WI38 (cell line): ENCODE measurements around the gene RASSF4.

ENCODE experiments used
- H3K4me3 ChIP-seq: 2 replicates; pipeline ENCODE4 v1.5.1; 2011; ENCODE audit warnings: low read depth, mild to moderate bottlenecking, control low read depth, low read length
- TF ChIP-seq, protein P1 (sequence below): IDR thresholded peaks from 2 replicates; pipeline ENCODE4 v1.5.1; 2012; ENCODE audit warnings: low read depth, mild to moderate bottlenecking, control low read depth, low read length

RASSF4 gene

DNA sequence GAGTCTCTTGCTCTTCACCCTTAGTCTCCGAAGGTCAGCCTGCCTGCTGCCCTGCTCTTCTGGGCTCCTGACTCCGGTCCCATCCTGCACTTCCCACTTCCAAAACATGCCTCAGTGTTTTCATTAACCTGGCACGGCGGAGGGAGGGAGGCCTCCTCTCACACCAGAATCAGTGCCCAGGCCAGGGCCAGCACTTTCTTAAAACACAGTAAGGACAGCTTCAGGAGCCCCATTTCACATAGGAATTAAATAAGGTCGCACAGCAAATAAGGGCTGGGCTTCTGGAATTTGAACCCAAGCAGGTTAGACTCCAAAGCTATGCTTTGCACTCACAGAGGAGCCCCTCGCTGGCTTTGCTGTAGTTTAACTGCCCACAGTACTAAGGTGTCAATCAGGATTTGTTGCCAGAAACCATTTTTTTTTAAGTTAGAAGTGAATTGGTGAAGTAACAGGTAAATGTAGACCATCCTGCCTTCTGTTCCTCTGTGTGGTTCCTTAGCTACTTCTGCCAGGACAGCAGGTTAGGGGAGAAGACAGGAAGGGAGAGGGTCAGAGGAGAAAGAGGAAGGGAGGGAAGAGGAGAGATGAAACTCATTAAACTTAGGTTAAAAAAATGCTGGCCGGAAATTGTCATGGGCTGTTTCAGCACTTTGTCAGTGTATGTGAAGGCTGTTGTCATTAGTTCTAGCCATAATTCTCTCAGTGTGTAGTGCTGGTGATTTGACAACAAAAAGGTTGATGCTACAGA is 1.1 kb downstream of the RASSF4 start:
- H3K4me3 ChIP-seq = no peak overlapping the region
- TF ChIP-seq, protein P1, sequence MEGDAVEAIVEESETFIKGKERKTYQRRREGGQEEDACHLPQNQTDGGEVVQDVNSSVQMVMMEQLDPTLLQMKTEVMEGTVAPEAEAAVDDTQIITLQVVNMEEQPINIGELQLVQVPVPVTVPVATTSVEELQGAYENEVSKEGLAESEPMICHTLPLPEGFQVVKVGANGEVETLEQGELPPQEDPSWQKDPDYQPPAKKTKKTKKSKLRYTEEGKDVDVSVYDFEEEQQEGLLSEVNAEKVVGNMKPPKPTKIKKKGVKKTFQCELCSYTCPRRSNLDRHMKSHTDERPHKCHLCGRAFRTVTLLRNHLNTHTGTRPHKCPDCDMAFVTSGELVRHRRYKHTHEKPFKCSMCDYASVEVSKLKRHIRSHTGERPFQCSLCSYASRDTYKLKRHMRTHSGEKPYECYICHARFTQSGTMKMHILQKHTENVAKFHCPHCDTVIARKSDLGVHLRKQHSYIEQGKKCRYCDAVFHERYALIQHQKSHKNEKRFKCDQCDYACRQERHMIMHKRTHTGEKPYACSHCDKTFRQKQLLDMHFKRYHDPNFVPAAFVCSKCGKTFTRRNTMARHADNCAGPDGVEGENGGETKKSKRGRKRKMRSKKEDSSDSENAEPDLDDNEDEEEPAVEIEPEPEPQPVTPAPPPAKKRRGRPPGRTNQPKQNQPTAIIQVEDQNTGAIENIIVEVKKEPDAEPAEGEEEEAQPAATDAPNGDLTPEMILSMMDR = no peak

DNA sequence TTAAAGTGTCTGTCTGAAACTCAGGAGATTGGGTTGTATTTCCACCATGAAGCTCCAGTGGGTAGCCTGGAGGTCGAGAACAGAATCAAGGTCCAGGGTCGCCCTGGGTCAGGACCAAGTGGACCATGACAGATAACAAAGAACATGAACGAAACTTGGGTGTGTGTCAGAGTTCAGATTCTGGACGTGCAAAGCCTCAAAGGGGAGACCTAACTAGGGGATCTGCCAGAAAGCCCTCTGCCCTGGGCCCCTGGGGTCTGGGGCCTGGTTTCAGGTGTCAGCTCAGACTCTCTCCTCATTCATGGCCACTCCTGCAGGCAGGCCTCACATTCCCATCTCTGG is 1.6 kb downstream of the RASSF4 start:
- no peak overlapping the region for H3K4me3 ChIP-seq

DNA sequence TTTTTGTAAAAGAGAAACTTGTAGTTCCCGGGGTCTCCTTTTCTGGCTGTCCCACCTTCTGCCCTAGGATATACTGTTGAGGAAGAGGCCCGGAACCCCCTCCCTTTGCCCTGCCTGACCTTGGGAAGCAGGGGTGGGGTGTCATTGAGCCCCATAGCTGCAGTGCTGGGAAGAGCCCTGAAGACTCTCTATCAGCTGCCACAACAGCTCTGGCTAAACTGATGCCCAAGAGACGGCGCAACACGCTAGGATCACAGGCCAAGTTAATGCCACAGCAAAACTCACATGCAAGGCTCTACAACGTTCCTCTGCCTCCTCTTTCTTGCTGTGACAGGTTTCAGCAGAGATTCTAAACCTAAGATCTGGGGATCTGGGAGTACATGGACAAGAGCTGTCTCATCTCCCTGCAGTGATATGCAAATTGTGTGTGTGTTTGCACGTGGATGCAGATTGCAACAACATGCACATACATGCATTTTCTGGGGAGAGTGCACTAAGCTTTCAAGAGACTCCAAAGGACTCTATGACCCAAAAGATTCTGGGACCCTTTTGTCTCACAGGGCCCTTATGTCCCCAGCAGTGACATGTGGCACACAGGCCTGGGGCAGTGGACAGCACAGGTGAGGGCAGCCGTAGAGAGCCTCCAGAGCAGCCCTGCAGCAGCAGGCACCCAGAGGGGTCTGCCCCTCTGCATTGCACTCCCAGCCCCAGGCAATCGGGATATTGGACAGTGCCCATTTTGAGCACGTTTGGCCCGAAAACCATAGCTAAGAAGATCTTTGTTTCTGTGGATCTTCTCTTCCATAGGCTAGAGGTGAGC is 2.5 kb downstream of the RASSF4 start:
- TF ChIP-seq, protein P1 = no peak

More for the DNA sequence above, 1.6 kb downstream of the RASSF4 start:
- TF ChIP-seq, protein P1 = no peak

DNA sequence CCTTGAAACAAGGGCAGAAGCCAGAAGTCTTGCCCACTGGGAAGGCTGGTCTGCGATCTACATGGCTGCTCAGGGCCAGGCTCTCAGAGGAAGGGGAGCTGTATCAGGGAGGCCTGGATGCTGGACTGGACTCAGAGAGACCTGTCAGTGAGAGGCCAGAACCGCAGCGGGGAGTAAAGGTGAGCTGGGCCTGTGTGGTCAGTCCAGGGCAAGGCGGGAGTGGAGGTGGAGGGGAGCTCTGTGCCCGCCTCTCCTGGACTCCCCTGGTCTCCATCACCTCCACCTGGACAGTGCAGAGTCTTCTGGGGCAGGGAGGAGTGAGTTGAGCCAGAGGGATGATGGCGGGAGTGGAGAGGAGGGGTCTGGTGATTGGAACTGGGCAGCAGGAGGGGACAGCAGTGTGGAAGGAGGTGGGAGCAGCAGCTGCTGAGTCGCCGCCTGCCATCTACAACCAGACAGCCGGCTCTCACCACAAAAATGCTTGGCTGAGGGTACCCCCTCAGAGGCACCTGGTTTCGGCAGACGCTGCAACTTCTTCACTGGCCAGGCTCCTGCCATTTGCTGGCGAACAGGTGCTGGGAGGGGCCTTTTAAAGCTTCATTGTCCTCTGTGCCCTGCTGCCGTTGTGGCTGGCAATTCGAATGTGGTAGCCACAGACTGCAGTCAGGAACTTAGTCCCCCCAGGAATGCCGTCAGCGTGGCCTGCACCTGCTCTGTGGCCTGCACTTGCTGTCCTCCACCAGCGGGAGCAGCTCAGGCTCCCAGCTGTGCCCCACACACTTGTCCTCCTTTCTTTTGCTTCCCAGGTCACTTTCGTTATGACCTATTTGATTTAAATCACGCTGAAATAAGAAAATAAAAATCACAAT is 3.5 kb downstream of the RASSF4 start:
- H3K4me3 ChIP-seq = no peak overlapping the region
- TF ChIP-seq, protein P1 = no peak

More for the DNA sequence above, 2.5 kb downstream of the RASSF4 start:
- H3K4me3 ChIP-seq = no peak overlapping the region

DNA sequence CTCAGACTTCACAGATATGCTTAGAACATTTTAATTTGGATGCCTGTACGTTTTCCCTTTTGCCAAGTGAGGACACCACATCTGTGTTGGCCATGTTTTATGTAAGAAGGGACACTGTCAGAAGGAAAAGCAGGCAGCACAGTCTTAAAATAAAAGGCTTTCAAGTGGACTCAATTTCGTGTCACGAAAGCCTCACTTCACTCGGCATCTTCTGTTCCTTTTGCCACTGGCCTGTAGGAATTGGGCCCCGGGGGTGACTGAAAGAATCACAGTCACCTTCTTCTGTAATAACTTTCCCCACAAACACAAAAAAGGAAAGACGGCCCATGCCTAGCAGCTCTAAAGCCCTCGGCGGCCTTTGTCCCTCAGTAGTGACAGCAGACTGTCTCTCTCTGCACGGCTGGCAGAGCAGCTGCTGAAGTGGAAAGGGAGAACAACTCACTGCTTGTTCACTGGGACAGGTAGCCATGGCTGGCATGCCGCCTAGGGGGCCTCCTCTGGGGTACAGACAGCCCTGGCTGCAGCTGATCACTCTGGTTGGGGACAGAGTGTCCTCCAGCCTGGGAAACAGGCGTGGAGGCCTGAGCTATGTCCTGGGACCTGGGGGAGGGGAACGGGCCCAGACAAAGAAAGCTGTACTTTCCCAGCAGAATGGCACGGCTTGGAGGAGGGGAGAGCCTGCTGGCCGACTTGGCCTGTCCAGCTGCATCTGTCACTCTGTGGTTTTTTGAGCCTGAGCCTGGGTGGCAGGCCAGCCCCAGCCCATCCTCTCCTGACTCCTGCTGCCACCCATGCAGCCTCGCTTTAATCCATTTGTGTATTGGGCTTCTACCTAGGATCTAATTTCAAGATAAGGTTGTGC is 4.4 kb downstream of the RASSF4 start:
- H3K4me3 ChIP-seq = no peak overlapping the region
- TF ChIP-seq, protein P1 = no peak

DNA sequence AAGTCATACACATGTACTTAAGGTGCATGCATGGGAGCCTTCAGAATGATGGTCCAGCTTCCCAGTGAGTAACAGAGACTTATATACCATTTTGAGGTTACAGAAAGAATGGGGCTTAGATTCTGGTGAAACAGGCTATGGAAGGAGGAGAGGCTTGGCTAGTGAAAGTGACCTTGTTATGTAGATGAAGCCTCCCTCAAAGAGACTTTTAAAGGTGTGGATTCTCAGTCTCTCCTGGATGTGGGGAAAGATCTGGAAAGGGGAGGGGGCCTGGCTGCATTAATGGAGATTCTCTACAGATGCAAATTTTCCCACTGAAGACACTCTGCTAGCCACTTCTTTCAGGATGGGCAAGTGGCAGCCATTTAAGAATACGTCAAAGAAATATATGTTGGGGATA is 5.5 kb downstream of the RASSF4 start:
- TF ChIP-seq, protein P1 = no peak
- no peak overlapping the region for H3K4me3 ChIP-seq
